GM19240 (cell line): ENCODE results near the gene BCAS4.
"Not testable (repeated sequence)": the region's sequence is repeated elsewhere in the genome, so short reads cannot be mapped to it uniquely, and the experiment has no call there.

ENCODE experiments used
- DNase-seq: peaks from one replicate; pipeline ENCODE4 v3.0.0; 2011; ENCODE audit warnings: low spot score; ENCODE audit not compliant: insufficient read length

Gene BCAS4

DNA sequence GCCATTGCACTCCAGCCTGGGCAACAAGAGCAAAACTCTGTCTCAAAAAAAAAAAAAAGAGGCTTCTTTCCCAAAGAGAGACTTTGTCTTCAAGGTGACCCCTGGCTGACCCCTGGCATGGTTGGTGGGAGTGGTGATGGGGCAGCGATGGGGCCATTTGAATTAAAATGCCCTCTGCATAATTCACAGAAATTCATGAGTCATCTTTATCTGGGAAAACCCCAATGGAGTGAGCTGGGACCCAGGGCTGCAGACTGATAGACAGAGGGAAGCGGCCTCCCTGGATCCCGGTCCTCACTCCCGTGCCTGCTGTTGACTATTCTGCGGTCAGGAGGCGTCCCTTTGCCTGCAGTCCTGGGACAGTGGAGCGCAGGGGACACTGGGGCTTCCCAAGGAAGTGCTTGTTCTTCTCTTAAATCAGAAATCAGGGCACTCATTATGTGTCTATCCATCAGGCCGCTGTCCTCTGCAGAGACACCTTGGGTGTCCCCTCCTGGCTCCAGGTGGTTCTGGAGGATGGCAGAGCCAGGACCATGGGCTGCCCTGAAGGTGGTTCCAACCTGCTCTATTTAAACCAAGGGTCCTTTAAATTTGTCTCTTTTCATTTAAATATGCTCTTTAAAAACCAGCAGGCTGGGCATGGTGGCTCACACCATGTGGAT is 23.3 kb upstream of the BCAS4 start:
- not testable (repeated sequence) for DNase-seq

DNA sequence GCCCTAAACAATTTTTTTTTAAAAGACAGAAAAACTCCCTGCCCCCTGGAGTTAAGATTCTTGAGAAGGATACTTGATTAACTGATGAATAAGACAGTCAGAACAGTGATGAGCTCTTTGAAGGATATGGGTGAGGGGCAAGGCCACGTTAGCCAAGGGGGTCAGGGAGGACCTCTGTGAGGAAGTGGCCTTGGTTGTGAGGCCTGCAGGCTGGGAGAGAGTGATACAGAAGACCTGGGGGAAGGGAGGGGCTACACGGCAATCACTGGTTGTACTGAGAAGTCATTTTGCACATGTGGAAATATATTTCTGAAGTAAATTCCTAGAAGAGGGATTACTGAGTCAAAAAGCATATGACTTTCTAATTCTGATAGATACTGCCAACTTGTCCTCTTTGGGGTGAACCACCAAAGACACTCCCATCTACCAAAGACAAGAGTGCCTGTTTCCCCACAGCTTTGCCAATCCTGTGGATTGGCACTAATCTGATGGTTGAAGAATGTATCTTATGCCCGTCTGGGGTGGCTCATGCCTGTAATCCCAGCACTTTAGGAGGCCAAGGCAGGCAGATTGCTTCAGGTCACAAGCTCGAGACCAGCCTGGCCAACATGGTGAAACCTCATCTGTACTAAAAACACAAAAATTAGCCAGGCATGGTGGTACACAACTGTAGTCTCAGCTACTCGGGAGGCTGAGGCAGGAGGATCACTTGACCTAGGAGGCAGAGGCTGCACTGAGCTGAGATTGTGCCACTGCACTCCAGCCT is 22.3 kb upstream of the BCAS4 start:
- DNase-seq, result no peak

DNA sequence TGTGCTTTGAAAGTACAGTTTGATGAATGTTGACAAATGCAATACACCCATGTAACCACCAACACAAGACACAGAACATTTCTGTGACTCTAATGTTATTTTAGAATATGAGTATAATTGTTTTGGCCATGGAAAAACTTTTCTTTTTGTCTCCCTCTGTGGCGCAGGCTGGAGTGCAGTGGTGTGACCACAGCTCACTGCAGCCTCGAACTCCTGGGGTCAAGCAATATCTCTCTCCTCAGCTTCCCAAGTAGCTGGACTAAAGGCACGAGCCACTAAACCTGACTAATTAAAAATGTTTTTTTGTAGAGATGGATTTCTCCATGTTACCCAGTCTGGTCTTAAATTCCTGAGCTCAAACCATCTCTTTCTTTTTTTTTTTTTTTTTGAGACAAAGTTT is 20.3 kb upstream of the BCAS4 start:
- DNase-seq, result no peak

DNA sequence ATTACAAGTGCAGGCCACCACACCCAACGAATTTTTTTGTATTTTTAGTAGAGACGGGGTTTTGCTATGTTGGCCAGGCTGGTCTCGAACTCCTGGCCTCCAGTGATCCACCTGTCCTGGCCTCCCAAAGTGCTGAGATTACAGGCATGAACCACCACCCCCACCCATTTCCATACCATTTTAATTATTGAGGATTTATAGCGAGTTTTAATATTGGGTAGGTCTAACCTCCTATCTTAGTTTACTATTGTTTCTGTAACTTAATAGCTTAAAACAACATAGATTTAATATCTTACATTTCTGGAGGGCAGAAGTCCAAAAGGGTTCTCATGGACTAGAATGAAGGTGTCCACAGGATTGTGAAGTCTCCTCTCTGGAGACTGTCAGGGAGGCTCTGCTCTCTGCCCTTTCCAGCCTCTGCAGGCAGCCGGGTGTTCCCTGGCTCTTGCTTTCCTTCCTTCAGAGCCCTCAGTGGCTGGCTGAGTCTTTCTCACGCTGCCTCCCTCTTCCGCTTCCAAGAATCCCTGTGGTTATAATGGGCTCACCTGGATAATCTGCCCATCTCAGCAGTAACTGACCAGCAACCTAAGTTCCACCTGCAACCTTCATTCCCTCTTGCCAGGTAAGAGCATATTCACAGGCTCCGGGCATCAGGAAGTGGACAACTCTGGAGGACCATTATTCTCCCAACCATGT is 18.6 kb upstream of the BCAS4 start:
- DNase-seq, result no peak

DNA sequence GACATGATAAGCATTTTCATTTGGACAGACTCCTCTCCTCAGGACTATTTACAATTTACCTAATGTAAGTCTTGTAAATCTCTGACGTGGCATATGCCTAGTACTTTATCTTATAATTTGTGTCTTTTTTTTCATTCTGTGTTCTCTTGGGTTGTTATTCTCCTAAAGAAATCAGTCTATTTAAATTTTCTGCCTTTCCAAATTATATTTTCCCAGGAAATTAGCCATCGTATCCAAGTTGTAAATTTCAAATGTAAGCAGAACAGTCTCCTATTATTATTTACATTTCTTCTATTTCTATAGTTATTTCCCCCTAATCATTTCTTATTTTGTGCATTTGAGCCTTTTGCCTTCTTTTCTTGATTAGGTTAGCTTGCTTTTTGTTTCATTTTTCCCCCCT is 17.5 kb upstream of the BCAS4 start:
- DNase-seq, result no peak

DNA sequence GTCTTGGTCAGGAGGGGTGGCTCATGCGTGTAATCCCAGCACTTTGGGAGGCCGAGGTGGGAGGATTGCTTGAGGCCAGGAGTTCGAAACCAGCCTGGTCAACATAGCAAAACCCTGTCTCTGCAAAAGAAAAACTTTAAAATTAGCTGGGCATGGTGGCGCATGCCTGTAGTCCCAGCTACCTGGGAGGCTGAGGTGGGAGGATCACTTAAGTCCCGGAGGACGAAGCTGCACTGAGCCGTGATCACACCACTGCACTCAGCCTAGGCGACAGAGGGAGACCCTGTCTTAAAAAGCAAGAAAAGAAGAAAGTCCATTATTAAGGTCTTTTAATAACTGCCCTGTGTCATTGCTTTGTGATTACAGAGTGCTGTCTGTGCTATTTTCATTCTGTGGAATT is 15.9 kb upstream of the BCAS4 start:
- DNase-seq, result not testable (repeated sequence)

DNA sequence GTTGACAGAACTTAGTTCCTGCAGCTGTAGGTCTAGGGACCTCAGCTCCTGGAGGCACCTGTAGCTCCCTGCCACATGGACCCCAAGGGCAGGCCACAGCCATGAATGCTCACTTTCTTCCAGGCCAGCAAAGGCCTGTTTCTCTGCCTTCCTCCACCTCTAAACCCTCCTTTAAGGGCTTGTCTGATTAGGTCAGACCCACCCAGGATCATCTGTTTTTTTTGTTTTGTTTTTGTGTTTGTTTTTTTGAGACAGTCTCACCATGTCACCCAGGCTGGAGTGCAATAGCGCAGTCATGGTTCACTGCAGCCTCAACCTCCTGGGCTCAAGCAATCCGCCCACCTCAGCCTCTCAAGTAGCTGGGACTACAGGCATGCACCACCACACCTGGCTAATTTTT is 11.5 kb upstream of the BCAS4 start:
- DNase-seq, result no peak

DNA sequence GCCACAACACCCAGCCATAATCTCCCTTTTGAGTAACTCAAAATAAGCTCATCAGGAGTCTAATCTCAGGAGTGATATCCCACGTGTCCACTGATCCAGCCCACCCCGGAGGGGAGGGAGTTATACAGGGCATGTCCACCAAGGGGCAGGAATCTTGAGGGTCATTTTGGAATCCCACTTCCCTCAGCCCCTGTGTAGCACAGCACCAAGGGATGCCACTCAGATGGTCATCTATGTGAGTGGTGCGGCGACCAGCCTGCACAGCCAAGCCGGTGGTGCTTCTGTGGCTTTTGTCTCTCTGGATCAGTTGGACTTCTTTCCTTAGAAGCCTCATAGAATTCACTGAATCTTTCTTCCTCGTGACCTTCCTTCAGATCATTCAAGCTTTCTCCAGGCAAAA is 11.0 kb upstream of the BCAS4 start:
- no peak for DNase-seq

DNA sequence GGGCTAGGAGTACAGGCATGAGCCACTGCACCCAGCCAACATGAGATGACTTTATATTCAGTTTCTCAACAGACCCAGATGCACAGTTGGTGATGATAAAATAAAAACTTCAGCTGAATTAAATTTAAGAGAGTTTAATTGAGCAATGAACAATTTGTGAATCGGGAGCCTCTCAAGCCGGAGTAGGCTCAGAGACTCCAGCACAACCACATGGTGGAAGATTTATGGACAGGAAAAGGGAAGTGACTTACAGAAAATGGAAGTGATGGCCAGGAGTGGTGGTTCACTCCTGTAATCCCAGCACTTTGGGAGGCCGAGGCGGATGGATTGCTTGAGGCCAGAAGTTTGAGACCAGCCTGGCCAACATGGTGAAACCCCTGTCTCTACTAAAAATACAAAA is 10.4 kb upstream of the BCAS4 start:
- DNase-seq, result no peak

DNA sequence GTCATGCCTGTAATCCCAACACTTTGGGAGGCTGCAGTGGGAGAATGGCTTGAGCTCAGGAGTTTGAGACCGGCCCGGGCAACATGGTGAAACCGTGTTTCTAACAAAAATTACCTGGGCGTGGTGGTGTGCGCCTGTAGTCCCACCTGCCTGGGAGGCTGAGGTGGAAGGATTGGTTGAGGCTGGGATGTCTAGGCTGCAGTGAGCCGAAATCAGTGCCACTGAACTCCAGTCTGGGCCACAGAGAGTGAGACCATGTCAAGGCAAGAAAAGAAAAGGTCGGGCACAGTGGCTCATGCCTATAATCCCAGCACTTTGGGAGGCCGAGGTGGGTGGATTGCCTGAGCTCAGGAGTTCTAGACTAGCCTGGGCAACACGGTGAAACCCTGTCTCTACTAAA is 8.2 kb upstream of the BCAS4 start:
- DNase-seq, result no peak

DNA sequence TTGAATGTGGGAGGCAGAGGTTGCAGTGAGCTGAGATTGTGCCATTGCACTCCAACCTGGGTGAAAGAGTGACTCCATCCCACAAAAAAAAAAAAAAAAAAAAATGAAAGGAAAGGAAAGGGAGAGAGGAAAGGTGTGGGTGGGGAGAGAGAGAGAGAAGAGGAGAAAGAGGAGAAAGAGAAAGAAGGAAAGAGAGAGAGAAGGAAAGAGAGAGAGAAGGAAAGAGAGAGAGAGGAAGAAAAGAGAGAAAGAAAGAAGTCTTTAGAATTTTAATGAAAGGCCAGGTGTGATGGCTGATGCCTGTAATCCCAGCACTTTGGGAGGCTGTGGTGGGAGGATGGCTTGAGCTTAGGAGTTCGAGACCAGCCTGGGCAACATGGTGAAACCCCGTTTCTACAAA is 7.7 kb upstream of the BCAS4 start:
- DNase-seq, result no peak

DNA sequence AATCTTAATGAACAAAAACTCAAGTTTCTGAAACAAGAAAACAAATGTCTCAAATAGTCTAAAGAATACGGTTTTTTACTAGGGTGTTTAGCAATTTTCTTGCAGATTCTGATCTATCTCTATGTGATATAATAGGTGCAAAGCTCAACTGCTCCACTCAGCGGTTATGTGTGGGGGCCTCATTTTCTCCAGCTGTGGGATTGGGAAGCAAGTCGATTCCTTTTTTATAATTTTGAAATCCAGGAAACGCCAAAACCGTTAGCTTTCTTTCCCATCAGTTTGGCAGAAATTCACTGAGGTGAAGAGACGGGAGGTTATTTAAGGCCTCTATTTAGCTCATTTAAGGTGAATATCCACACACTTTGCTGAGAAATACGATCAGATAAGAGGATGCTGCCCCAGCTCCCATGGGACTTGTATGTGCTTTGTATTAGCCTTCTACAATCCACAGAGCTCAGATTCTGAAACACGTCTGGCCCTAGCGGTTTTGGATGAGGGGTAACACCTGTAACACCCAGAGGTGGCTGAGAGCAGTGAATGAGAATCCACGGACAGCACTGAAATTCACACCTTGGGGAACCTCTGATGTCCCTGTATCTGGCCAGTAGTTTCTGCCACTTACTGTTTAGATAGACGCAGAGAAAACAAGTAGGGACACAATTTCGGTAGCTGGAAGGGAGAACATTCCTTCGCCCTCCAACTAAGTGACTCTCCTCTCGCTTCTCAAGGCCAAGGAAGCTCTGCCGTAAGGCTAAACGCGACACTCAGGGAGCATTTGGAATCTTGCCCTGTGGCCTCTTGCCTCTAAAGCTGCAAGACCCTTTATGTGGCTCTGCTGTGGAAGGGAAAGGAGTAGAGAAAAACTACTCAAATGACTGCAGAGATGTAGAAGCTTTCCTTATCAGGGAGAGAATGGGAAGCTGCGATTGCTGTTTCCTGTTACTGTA is 6.5 kb upstream of the BCAS4 start:
- no peak for DNase-seq

DNA sequence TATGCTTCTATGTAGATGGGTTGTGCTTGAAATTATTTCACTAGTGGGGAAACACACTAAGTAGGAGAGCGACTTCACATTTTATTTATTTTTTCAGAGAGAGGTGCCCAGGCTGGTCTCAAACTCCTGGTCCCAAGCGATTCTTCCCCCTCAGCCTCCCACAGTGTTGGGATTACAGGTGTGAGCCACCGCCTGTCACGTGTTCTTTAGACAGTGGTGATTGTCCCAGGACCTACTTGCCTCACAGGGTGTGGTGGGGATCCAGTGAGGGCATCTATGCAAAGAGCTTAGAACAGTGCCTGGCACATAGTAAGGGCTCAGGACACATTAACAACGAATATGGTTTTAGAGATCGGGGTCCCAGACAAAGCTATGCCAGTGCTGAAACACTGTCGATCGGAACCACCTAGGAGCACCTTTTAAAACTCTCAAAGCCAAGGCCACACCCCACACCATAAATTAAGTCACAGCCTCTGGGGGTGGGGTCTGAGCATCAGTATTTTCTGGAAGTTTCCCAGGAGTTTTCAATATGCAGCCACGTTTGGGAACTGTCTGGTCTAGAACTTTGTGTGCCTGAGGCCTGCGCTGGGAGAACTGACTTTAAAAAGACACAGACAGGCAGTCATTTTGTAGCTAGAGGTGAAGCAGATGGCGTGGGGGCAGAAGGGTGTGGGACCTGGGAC is 4.8 kb upstream of the BCAS4 start:
- DNase-seq, result no peak

DNA sequence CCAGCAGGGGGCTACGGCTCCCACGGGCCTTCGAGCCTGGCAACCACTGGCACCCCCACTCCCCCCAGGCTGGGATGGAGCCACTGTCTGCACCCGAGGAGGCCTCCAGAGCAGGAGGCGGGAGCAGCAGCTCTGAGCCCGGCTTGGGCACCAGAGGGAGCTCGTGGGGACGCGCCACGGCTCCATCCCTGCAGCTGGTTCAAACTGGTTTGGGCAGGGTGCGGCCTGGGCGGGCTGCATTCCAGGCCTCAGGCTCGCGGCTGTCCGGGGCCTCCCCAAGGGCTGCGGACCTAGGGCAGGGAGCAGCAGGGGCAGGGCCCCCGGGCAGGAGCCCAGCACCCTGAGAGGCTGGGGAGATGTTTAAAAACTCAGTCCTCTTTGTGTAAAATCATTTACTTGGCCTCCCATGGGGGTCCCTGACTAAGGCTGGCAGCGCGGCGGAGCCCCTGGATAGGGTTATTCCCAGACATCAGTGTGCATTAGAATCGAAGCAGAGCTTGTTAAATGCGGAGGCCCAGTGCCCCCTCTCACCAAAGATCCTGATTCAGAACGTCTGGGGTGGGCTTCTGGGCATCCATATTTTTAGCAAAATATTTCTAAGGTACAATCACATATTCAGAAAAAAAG is 4.1 kb upstream of the BCAS4 start:
- peak; percentile 84 for DNase-seq

DNA sequence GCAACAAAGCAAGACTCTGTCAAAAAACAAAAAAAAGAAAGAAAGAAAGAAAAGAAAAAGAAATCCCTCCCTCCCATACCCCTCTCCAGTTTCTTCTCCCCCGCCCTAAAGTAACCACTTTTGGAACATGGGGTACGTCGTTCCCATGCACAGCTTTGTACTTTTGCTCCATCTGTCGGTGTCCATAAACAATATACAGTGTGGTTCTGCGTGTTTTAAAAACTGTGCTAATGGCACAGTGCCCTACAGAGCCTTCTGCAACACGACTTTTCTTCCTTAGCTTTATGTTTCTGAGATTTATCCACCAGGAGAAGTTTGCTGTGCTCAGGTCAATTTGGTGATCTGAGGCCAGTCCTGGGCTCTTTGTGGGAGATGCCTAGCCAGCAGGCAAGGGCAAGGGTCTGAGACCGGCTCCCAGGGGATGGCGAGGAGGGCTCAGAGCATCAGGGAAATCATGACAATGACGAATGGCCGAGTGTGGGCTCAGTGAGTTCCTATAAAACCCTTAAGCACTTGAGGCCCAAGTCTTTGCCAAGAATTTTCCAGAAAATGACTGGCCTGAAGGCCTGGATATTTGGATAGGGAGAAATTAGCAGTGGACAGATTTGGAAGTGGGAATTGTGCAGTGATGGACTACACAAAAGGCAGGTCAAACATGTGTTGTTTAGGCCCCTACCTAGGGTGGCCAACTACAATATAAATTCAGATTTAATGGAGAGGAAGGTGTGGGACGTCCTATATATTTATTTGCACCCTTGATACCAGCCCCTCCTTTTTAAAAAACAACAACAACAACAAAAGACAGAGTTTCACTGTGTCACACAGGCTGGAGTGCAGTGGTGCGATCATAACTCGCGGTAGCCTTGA is 1.9 kb upstream of the BCAS4 start:
- DNase-seq, result no peak

DNA sequence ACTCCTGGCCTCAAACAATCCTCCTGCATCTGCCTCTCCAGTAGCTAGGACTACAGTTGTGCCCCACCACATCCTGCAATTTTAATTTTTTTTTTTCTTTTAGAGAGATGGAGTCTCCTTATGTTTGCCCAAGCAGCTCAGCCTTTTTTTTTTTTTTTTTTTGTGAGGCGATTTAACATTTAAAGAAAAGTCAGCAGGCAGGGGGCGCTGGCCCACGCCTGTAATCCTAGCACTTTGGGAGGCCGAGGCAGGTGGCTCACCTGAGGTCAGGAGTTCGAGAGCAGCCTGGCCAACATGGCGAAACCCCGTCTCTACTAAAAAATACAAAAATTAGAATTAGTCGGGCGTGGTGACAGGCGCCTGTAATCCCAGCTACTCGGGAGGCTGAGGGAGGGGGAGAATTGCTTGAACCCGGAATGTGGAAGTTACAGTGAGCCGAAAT is 1.3 kb upstream of the BCAS4 start:
- not testable (repeated sequence) for DNase-seq

DNA sequence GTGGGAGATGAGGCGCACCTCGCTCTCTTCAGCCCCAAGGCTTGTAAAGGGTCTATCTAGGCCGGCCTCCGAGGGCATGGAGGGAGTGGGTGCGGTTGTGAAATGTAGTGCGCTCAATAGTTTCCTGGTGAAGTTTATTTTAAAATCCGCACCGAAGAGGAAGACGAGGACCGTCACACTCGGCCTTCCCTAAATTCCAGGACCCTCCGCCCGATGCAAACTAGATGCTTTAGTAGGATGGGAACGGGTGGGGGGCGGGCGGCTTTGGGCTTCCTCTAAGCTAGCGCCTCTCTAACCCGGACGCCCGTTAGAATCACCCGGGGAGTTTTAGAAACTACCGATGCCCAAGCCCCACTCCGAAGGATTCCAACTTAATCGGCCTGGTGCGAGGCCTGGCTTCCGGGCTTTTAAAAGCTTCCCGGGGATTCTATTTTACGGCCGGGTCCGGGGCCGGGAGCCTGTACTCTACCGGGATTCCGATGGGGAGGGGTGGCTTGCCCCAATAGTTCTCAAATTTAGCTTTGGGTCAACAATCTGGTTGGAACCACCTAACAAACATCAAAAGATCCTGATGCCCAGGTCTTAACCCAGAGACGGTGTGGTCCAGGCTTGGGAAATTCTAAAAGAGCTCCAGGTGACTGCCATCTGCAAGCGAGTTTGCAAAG is 548 bp upstream of the BCAS4 start:
- DNase-seq, result no peak

DNA sequence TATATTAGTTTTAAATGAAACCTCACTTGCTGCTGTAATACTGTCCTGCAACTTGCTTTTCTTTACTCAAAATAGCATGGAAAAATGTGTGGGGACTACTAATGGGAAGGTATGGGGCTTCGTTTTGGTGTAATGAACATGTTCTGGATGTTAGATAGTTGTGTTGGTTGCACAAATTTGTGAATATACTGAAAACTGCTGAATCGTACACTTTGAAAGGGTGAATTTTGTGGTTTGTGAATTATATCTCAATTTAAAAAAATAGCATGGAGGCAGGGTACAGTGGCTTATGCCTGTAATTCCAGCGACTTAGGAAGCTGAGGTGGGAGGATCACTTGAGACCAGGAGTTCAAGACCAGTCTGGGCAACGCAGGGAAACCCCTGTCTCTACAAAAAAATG is 2.3 kb downstream of the BCAS4 start:
- DNase-seq, result no peak

DNA sequence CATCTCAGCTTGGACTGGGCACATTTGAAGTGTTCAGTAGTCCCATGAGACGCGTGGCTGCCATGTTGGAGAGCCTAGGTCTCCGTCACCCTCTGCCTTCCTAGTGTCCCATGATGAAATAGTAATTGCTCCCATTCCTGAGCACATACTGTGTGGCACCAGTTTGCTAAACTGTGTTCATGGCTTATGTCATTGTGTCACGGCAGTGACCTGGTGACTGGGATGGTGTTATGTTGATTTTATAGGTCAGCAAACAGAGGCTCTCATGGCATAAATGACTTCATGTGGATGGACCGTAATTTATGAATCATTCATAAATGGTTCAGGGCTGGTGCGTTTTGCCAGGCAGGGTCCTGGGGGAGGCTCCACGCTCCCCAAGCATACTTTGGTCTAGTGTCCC is 3.8 kb downstream of the BCAS4 start:
- no peak for DNase-seq
